ENCODE measurements around the gene KCNA10.

KCNA10 gene

GRCh38 chr1:110519125-110519810, at the start of gene KCNA10:
KCNA10 (minus strand) TSS chr1:110519175; CDS start chr1:110518787, 388 bp downstream.
- no peak for DNase-seq

GRCh38 chr1:110566836-110567235, 47.9 kb upstream of the KCNA10 start:
- no peak for DNase-seq

- no peak for DNase-seq
Observed at GRCh38 chr1:110565565-110565964, 46.6 kb upstream of the KCNA10 start.

GRCh38 chr1:110563089-110563488, 44.1 kb upstream of the KCNA10 start:
- no peak for DNase-seq

- no peak for DNase-seq
Observed at GRCh38 chr1:110561596-110561995, 42.6 kb upstream of the KCNA10 start.

- DNase-seq, result no peak
Observed at GRCh38 chr1:110559157-110559556, 40.2 kb upstream of the KCNA10 start.

GRCh38 chr1:110557481-110557880, 38.5 kb upstream of the KCNA10 start:
- DNase-seq, result no peak

- DNase-seq, result no peak
Observed at GRCh38 chr1:110556471-110556807, 37.5 kb upstream of the KCNA10 start.

- no peak for DNase-seq
Observed at GRCh38 chr1:110555807-110556470, 37.0 kb upstream of the KCNA10 start.

- DNase-seq, result no peak
Observed at GRCh38 chr1:110554871-110555801, 36.2 kb upstream of the KCNA10 start.

GRCh38 chr1:110551278-110551809, 32.4 kb upstream of the KCNA10 start:
- DNase-seq, result no peak

- no peak for DNase-seq
Observed at GRCh38 chr1:110549831-110550230, 30.9 kb upstream of the KCNA10 start.

- DNase-seq, result no peak
Observed at GRCh38 chr1:110548381-110548780, 29.4 kb upstream of the KCNA10 start.

GRCh38 chr1:110547017-110547416, 28.0 kb upstream of the KCNA10 start:
- no peak for DNase-seq

- no peak for DNase-seq
Observed at GRCh38 chr1:110545492-110545891, 26.5 kb upstream of the KCNA10 start.

GRCh38 chr1:110544753-110545152, 25.8 kb upstream of the KCNA10 start:
- DNase-seq, result no peak

GRCh38 chr1:110542725-110543124, 23.8 kb upstream of the KCNA10 start:
- DNase-seq, result peak; percentile 19

GRCh38 chr1:110541906-110542395, 23.0 kb upstream of the KCNA10 start:
- no peak for DNase-seq

- DNase-seq, result no peak
Observed at GRCh38 chr1:110540891-110541685, 22.1 kb upstream of the KCNA10 start.

- DNase-seq, result no peak
Observed at GRCh38 chr1:110538921-110539320, 19.9 kb upstream of the KCNA10 start.

GRCh38 chr1:110538075-110538474, 19.1 kb upstream of the KCNA10 start:
- DNase-seq, result no peak

GRCh38 chr1:110535985-110536384, 17.0 kb upstream of the KCNA10 start:
- no peak for DNase-seq
